ENCODE measurements around the gene ERG. TPM values are rescaled to one million over a fixed set of nuclear protein-coding genes. Genes with fewer than 3 reads are reported as not detected.

ERG gene
- total RNA-seq, 2 donors from 2014 or later: 2.5 to 6.7 TPM

- H3K4me3 ChIP-seq: no peak overlapping the region
- no peak for TF ChIP-seq CTCF (IDR thresholded peaks at IDR 0.05)
- no peaks in the 10 kb centered on the region for H3K4me1 ChIP-seq
- no peak overlapping the region for H3K9ac ChIP-seq (ENCODE audit: low read depth in 2 of 2, low read length in 2 of 2)
- DNase-seq: no peak
- intact Hi-C loops (cut with DNase I): no loop called here
- no peak overlapping the region for H3K27ac ChIP-seq
- no peaks in the 10 kb centered on the region for H3K9me3 ChIP-seq
- no peaks in the 10 kb centered on the region for H3K36me3 ChIP-seq
- H3K27me3 ChIP-seq: no peaks in the 10 kb centered on the region
These were observed 155.5 kb downstream of the ERG start for GRCh38 chr21:38342739-38343138.

- H3K27ac ChIP-seq: no peak overlapping the region
- no peaks in the 10 kb centered on the region for H3K4me1 ChIP-seq
- no peak overlapping the region for H3K4me3 ChIP-seq
- H3K9me3 ChIP-seq: no peaks in the 10 kb centered on the region
- intact Hi-C loops (cut with DNase I): no loop called here
- no peaks in the 10 kb centered on the region for H3K36me3 ChIP-seq
- H3K9ac ChIP-seq (ENCODE audit: low read depth in 2 of 2, low read length in 2 of 2): no peak overlapping the region
- TF ChIP-seq CTCF (IDR thresholded peaks at IDR 0.05): no peak
- H3K27me3 ChIP-seq: no peaks in the 10 kb centered on the region
- DNase-seq: no peak
These were observed 156.7 kb downstream of the ERG start for GRCh38 chr21:38341546-38342012.

GRCh38 chr21:38340131-38340530 is 158.1 kb downstream of the ERG start:
- H3K27ac ChIP-seq: no peak overlapping the region
- no peaks in the 10 kb centered on the region for H3K4me1 ChIP-seq
- no peak for DNase-seq
- intact Hi-C loops (cut with DNase I): no loop called here
- no peak overlapping the region for H3K9ac ChIP-seq (ENCODE audit: low read depth in 2 of 2, low read length in 2 of 2)
- no peaks in the 10 kb centered on the region for H3K9me3 ChIP-seq
- no peak for TF ChIP-seq CTCF (IDR thresholded peaks at IDR 0.05)
- no peak overlapping the region for H3K4me3 ChIP-seq
- no peaks in the 10 kb centered on the region for H3K27me3 ChIP-seq
- H3K36me3 ChIP-seq: no peaks in the 10 kb centered on the region

GRCh38 chr21:38337793-38338192 is 160.5 kb downstream of the ERG start:
- Histone ChIP-seq H3K27me3 (no peaks in the 10 kb centered on the region), H3K4me3 (no peak overlapping the region), H3K36me3 (no peaks in the 10 kb centered on the region), H3K9me3 (no peaks in the 10 kb centered on the region), H3K27ac (no peak overlapping the region), H3K4me1 (no peaks in the 10 kb centered on the region), H3K9ac (ENCODE audit: low read depth in 2 of 2, low read length in 2 of 2) (no peak overlapping the region)
- DNase-seq: no peak
- TF ChIP-seq CTCF (IDR thresholded peaks at IDR 0.05): no peak
- intact Hi-C loops (cut with DNase I): no loop called here

GRCh38 chr21:38334866-38335265 is 163.4 kb downstream of the ERG start:
- intact Hi-C loops (cut with DNase I): no loop called here
- H3K9ac ChIP-seq (ENCODE audit: low read depth in 2 of 2, low read length in 2 of 2): no peak overlapping the region
- no peak for TF ChIP-seq CTCF (IDR thresholded peaks at IDR 0.05)
- H3K4me3 ChIP-seq: no peak overlapping the region
- H3K36me3 ChIP-seq: no peaks in the 10 kb centered on the region
- H3K4me1 ChIP-seq: no peaks in the 10 kb centered on the region
- DNase-seq: no peak
- H3K9me3 ChIP-seq: no peaks in the 10 kb centered on the region
- no peak overlapping the region for H3K27ac ChIP-seq
- H3K27me3 ChIP-seq: no peaks in the 10 kb centered on the region

All from colonic mucosa (tissue), 4 donors.